Caco-2 (cell line): Measurements from ENCODE around the gene FBXW8. TPM values are rescaled to one million over a fixed set of nuclear protein-coding genes. Genes with fewer than 3 reads are reported as not detected.

Source experiments
- BruUV-seq: library from RNA; stranded (reverse); fragments of 400-500 nt; replicated peaks from 2 replicates; lab custom pipeline; 2021; lab: Mats Ljungman, UMichigan
- CTCF ChIA-PET: fragments of 300-600 bp; sonication (Branson Sonifier 250); formaldehyde crosslinking; loops from one replicate; lab custom pipeline; 2022; ENCODE audit warnings: antibody characterized with exemption; lab: Charles Lee
- POLR2A ChIA-PET: fragments of 300-600 bp; sonication (Branson Sonifier 250); formaldehyde crosslinking; loops from one replicate; lab custom pipeline; 2022; ENCODE audit warnings: antibody characterized with exemption; lab: Charles Lee
- DNase-seq, 2 experiments: peaks; one replicate each; pipeline versions ENCODE4 v3.0.0 to v3.0.0-alpha.2; 2020 to 2022
- H3K27me3 ChIP-seq: replicated peaks from 2 replicates; pipeline ENCODE4 v1.6.0; 2011; ENCODE audit warnings: low read length; ENCODE audit not compliant: control insufficient read depth, insufficient read depth
- H3K36me3 ChIP-seq: 2 replicates; pipeline ENCODE4 v1.5.1; 2011; ENCODE audit warnings: low read length; ENCODE audit not compliant: control insufficient read depth, insufficient read depth
- H3K4me1 ChIP-seq: fragments of 250-450 bp; sonication (Bioruptor Pico); 2 replicates; pipeline ENCODE4 v1.5.1; 2020; ENCODE audit warnings: mild to moderate bottlenecking
- H3K4me3 ChIP-seq: 2 replicates; pipeline ENCODE4 v1.5.1; 2011; ENCODE audit warnings: low read depth, mild to moderate bottlenecking, control low read depth, low read length
- H3K9me3 ChIP-seq: fragments of 250-450 bp; sonication (Bioruptor Pico); 2 replicates; pipeline ENCODE4 v1.5.1; 2020; ENCODE audit warnings: mild to moderate bottlenecking, moderate library complexity
- H3K27ac Mint-ChIP-seq: one replicate; pipeline ENCODE4 v1.8.0; 2022; ENCODE audit warnings: mixed read lengths; ENCODE audit not compliant: unreplicated experiment
- H3K27me3 Mint-ChIP-seq: one replicate; pipeline ENCODE4 v1.8.0; 2022; ENCODE audit warnings: mixed read lengths; ENCODE audit not compliant: insufficient read depth, unreplicated experiment
- H3K36me3 Mint-ChIP-seq: one replicate; pipeline ENCODE4 v1.8.0; 2022; ENCODE audit warnings: mild to moderate bottlenecking, mixed read lengths; ENCODE audit not compliant: insufficient read depth, unreplicated experiment
- H3K4me1 Mint-ChIP-seq: one replicate; pipeline ENCODE4 v1.8.0; 2022; ENCODE audit warnings: low read depth, mixed read lengths; ENCODE audit not compliant: unreplicated experiment
- H3K4me3 Mint-ChIP-seq: one replicate; pipeline ENCODE4 v1.8.0; 2022; ENCODE audit warnings: mild to moderate bottlenecking, moderate library complexity, mixed read lengths; ENCODE audit not compliant: unreplicated experiment
- H3K9me3 Mint-ChIP-seq: one replicate; pipeline ENCODE4 v1.8.0; 2022; ENCODE audit warnings: mixed read lengths; ENCODE audit not compliant: unreplicated experiment
- CTCF ChIP-seq, 2 experiments: fragments of 200-600 bp in 1 of 2; IDR thresholded peaks; 1 replicate in 1 of 2; 2 replicates in 1 of 2; pipeline versions ENCODE4 v1.5.1 to v1.8.0; 2011 to 2022; ENCODE audit warnings: antibody characterized with exemption in 1 of 2, control low read depth in 1 of 2, inconsistent platforms in 1 of 2, low read depth in 1 of 2, low read length in 1 of 2, mild to moderate bottlenecking in 1 of 2, moderate library complexity in 1 of 2; ENCODE audit not compliant: insufficient read depth in 1 of 2, severe bottlenecking in 1 of 2, unreplicated experiment in 1 of 2
- intact Hi-C: fragments of 100-400 bp; cut with micrococcal nuclease; formaldehyde crosslinking; loops from one replicate; pipeline ENCODE4 v1.10.0; 2022; ENCODE audit not compliant: unreplicated experiment
- total RNA-seq: library from RNA; stranded (reverse); gene quantifications from 2 replicates; pipeline ENCODE4 v1.2.3, GENCODE V29; 2022

The FBXW8 gene
- total RNA-seq, 1 experiment from 2014 or later: 12.2 TPM

GRCh38 chr12:116996621-116997020 is 85.9 kb downstream of the FBXW8 start:
- no peak for TF ChIP-seq CTCF (IDR thresholded peaks at IDR 0.05; ENCODE audit: insufficient read depth in 1 of 2, low read depth in 1 of 2, low read length in 1 of 2, severe bottlenecking in 1 of 2, unreplicated experiment in 1 of 2)
- Mint-ChIP-seq H3K4me3 (no peak overlapping the region), H3K27me3 (no peaks in the 10 kb centered on the region), H3K36me3 (peaks cover 7% of the 10 kb centered on the region), H3K27ac (no peak overlapping the region), H3K4me1 (no peaks in the 10 kb centered on the region), H3K9me3 (no peaks in the 10 kb centered on the region)
- no peaks in the 10 kb centered on the region for H3K27me3 ChIP-seq
- H3K9me3 ChIP-seq: no peaks in the 10 kb centered on the region
- no peak for DNase-seq
- no peaks in the 10 kb centered on the region for H3K4me1 ChIP-seq
- ChIA-PET CTCF (interaction anchor here (0.5 kb wide), 1 partner anchor 136 kb away, joined by 3 read pairs; no protein-coding TSS in a partner anchor), POLR2A (no interaction called here)
- H3K36me3 ChIP-seq: no peaks in the 10 kb centered on the region
- intact Hi-C loops: no loop called here
- H3K4me3 ChIP-seq: no peak overlapping the region
- no TSS peak for BruUV-seq

GRCh38 chr12:116999066-116999465 is 88.3 kb downstream of the FBXW8 start:
- Histone ChIP-seq H3K4me1 (no peaks in the 10 kb centered on the region), H3K4me3 (no peak overlapping the region), H3K27me3 (no peaks in the 10 kb centered on the region), H3K36me3 (no peaks in the 10 kb centered on the region), H3K9me3 (no peaks in the 10 kb centered on the region)
- POLR2A ChIA-PET: no interaction called here
- intact Hi-C loops: no loop called here
- Mint-ChIP-seq H3K27ac (no peak overlapping the region), H3K9me3 (no peaks in the 10 kb centered on the region), H3K36me3 (peaks cover 7% of the 10 kb centered on the region), H3K4me1 (no peaks in the 10 kb centered on the region), H3K27me3 (no peaks in the 10 kb centered on the region), H3K4me3 (no peak overlapping the region)
- DNase-seq: no peak
- TF ChIP-seq CTCF (IDR thresholded peaks at IDR 0.05; ENCODE audit: insufficient read depth in 1 of 2, low read depth in 1 of 2, low read length in 1 of 2, severe bottlenecking in 1 of 2, unreplicated experiment in 1 of 2): no peak
- CTCF ChIA-PET: no interaction called here
- BruUV-seq: no TSS peak

GRCh38 chr12:117000316-117000715 is 89.6 kb downstream of the FBXW8 start:
- DNase-seq: no peak
- intact Hi-C loops: no loop called here
- H3K36me3 ChIP-seq: no peaks in the 10 kb centered on the region
- no peak overlapping the region for H3K4me3 ChIP-seq
- no peaks in the 10 kb centered on the region for H3K27me3 ChIP-seq
- no TSS peak for BruUV-seq
- Mint-ChIP-seq H3K9me3 (no peaks in the 10 kb centered on the region), H3K36me3 (peaks cover 7% of the 10 kb centered on the region), H3K27me3 (no peaks in the 10 kb centered on the region), H3K4me3 (no peak overlapping the region), H3K27ac (no peak overlapping the region), H3K4me1 (no peaks in the 10 kb centered on the region)
- ChIA-PET CTCF (no interaction called here), POLR2A (no interaction called here)
- H3K4me1 ChIP-seq: no peaks in the 10 kb centered on the region
- TF ChIP-seq CTCF (IDR thresholded peaks at IDR 0.05; ENCODE audit: insufficient read depth in 1 of 2, low read depth in 1 of 2, low read length in 1 of 2, severe bottlenecking in 1 of 2, unreplicated experiment in 1 of 2): no peak
- no peaks in the 10 kb centered on the region for H3K9me3 ChIP-seq
